A549 (cell line): ENCODE measurements around the gene NEURL2. TPM values are rescaled to one million over a fixed set of nuclear protein-coding genes. Genes with fewer than 3 reads are reported as not detected.
"Not testable (repeated sequence)": the region's sequence is repeated elsewhere in the genome, so short reads cannot be mapped to it uniquely, and the experiment has no call there.

Source experiments
- ATAC-seq, 2 experiments: fragments of 200-7000 bp in 1 of 2; fragments of >200 bp in 1 of 2; cut with Nextera tagmentation in 1 of 2; cut with Tn5 transposase in 1 of 2; 3 replicates each; pipeline versions ENCODE4 v1.8.0 to v1.9.1; 2018 to 2020; ENCODE audit warnings: mild to moderate bottlenecking in 1 of 2, moderate library complexity in 1 of 2
- CTCF ChIA-PET: fragments of 300-600 bp; sonication (Branson Sonifier 250); formaldehyde crosslinking; extraction: SDS; loops from one replicate; lab custom pipeline; 2021; ENCODE audit warnings: antibody characterized with exemption, inconsistent platforms; lab: Yijun Ruan, JAX
- POLR2A ChIA-PET: fragments of 350-600 bp; formaldehyde crosslinking; extraction: SDS; loops from one replicate; lab custom pipeline; 2021; ENCODE audit warnings: antibody characterized with exemption, inconsistent platforms; lab: Yijun Ruan, JAX
- DNase-seq, 2 experiments: peaks; one replicate each; pipeline versions ENCODE4 v3.0.0 to v3.0.0-alpha.2; 2011 to 2016; ENCODE audit warnings: low read depth in 1 of 2, low spot score in 1 of 2
- FAIRE-seq: peaks from 2 replicates; lab custom pipeline; 2011; peaks lifted over from hg19 to GRCh38; lab: Jason Lieb, UNC
- H3K27ac ChIP-seq, 2 experiments: fragments of >200 bp; sonication (Bioruptor Twin); formaldehyde crosslinking; 3 replicates each; pipeline ENCODE4 v1.5.1; 2016 to 2017
- H3K4me1 ChIP-seq: fragments of >200 bp; sonication (Bioruptor Twin); formaldehyde crosslinking; 3 replicates; pipeline ENCODE4 v1.6.1; 2016
- H3K4me2 ChIP-seq: fragments of >200 bp; sonication (Bioruptor Twin); formaldehyde crosslinking; 3 replicates; pipeline ENCODE4 v1.6.1; 2016
- H3K4me3 ChIP-seq: fragments of >200 bp; sonication (Bioruptor Twin); formaldehyde crosslinking; 3 replicates; pipeline ENCODE4 v1.5.1; 2016
- H3K9me3 ChIP-seq: fragments of >200 bp; sonication (Bioruptor Twin); formaldehyde crosslinking; 3 replicates; pipeline ENCODE4 v1.6.1; 2016
- ATOH8 ChIP-seq: fragments of 250-450 bp; sonication (Bioruptor Pico); IDR thresholded peaks from 2 replicates; pipeline ENCODE4 v1.5.0; 2020; ENCODE audit warnings: low read depth, mild to moderate bottlenecking, moderate library complexity
- CTCF ChIP-seq: fragments of >200 bp; sonication (Bioruptor Twin); formaldehyde crosslinking; IDR thresholded peaks from 3 replicates; pipeline ENCODE4 v1.5.1; 2016
- E2F6 ChIP-seq: IDR thresholded peaks from 2 replicates; pipeline ENCODE4 v1.6.1; 2012; ENCODE audit warnings: low read depth, borderline replicate concordance
- EHMT2 ChIP-seq: fragments of 200-600 bp; sonication (generic); IDR thresholded peaks from 2 replicates; pipeline ENCODE4 v1.6.1; 2016; ENCODE audit warnings: antibody characterized with exemption, low read depth, mild to moderate bottlenecking, moderate library complexity
- EP300 ChIP-seq, 2 experiments: fragments of >200 bp; sonication (Bioruptor Twin); formaldehyde crosslinking; IDR thresholded peaks; 2 replicates in 1 of 2; 3 replicates in 1 of 2; pipeline ENCODE4 v1.6.1; 2016 to 2017
- FOSL2 ChIP-seq, 2 experiments: fragments of 450-650 bp in 1 of 2; fragments of >200 bp in 1 of 2; sonication (Bioruptor Twin) in 1 of 2; formaldehyde crosslinking; IDR thresholded peaks; 2 replicates each; pipeline versions ENCODE4 v1.5.0 to v1.6.1; 2016 to 2020; ENCODE audit warnings: mild to moderate bottlenecking in 1 of 2, moderate library complexity in 1 of 2
- HDAC2 ChIP-seq: fragments of 200-600 bp; sonication (generic); IDR thresholded peaks from 2 replicates; pipeline ENCODE4 v1.6.1; 2016
- KDM1A ChIP-seq: fragments of 200-600 bp; sonication (generic); IDR thresholded peaks from 2 replicates; pipeline ENCODE4 v1.6.1; 2016; ENCODE audit warnings: low read depth, mild to moderate bottlenecking
- MAZ ChIP-seq: fragments of 150-350 bp; IDR thresholded peaks from 2 replicates; pipeline ENCODE4 v1.6.1; 2014; ENCODE audit warnings: antibody characterized with exemption, low read depth, low read length, borderline replicate concordance
- MYC ChIP-seq: IDR thresholded peaks from 2 replicates; pipeline ENCODE4 v1.6.1; 2012; ENCODE audit warnings: mild to moderate bottlenecking, inconsistent platforms, low read length, improper control_type of control experiment, borderline replicate concordance
- NPAS2 ChIP-seq: fragments of 250-450 bp; sonication (Bioruptor Pico); IDR thresholded peaks from 2 replicates; pipeline ENCODE4 v1.8.0; 2022; ENCODE audit warnings: mild to moderate bottlenecking, moderate library complexity, borderline replicate concordance
- PHF8 ChIP-seq: fragments of 200-600 bp; sonication (generic); IDR thresholded peaks from 2 replicates; pipeline ENCODE4 v1.6.1; 2016; ENCODE audit warnings: low read depth, mild to moderate bottlenecking, antibody characterized with exemption, moderate library complexity, borderline replicate concordance
- POLR2A ChIP-seq: IDR thresholded peaks from 2 replicates; pipeline ENCODE4 v1.6.1; 2012; ENCODE audit warnings: mild to moderate bottlenecking, low read length
- POLR2AphosphoS2 ChIP-seq: conservative IDR thresholded peaks from 2 replicates; pipeline ENCODE4 v1.6.1; 2012; ENCODE audit warnings: low read length, improper control_type of control experiment, inconsistent platforms
- SMC3 ChIP-seq: fragments of >200 bp; sonication (Bioruptor Twin); formaldehyde crosslinking; IDR thresholded peaks from 3 replicates; pipeline ENCODE4 v1.6.1; 2018; ENCODE audit warnings: inconsistent platforms
- SREBF2 ChIP-seq: fragments of 450-650 bp; IDR thresholded peaks from 2 replicates; pipeline ENCODE4 v1.6.1; 2014; ENCODE audit warnings: mild to moderate bottlenecking, moderate library complexity
- ZFP36 ChIP-seq: fragments of 450-650 bp; IDR thresholded peaks from 2 replicates; pipeline ENCODE4 v1.6.1; 2014; ENCODE audit warnings: borderline replicate concordance; ENCODE audit not compliant: partially characterized antibody
- ZNF302 ChIP-seq: fragments of 250-450 bp; sonication (Bioruptor Pico); IDR thresholded peaks from 2 replicates; pipeline ENCODE4 v1.9.0; 2021; ENCODE audit warnings: inconsistent platforms, mild to moderate bottlenecking, moderate library complexity
- ZSCAN20 ChIP-seq: fragments of 250-450 bp; sonication (Bioruptor Pico); IDR thresholded peaks from 2 replicates; pipeline ENCODE4 v1.8.0; 2022; ENCODE audit warnings: mild to moderate bottlenecking, moderate library complexity
- WGBS: methylation state at CpG from one replicate; pipeline ENCODE4 v1.1.6; 2017; ENCODE audit errors: missing lambda C conversion rate; 5-methylcytosine and 5-hydroxymethylcytosine counted together
- polyA plus RNA-seq, 4 experiments: library from polyadenylated mRNA; depleted of rRNA in 3 of 4; stranded (reverse); fragments of >200 nt; fragmentation: RNase III in 1 of 4; extraction: RNeasy Plus Mini Kit Qiagen cat#74134 plus additional on column Dnase treatment in 1 of 4; gene quantifications; 2 replicates in 3 of 4; 3 replicates in 1 of 4; pipeline ENCODE4 v1.2.3, GENCODE V29; 2011 to 2017

NEURL2 gene
- polyA plus RNA-seq, 2 of the 4 experiments (the other 2 are of a cell fraction) = 0.57 to 1.4 TPM

GRCh38 chr20:45934586-45935415 is 43.8 kb upstream of the NEURL2 start, which contains the start of gene PCIF1 (continued):
- TF ChIP-seq E2F6 (no peak), MAZ (peak; percentile 35; the same call in 1 of the 2 replicates), MYC (peak; percentile 27; the same call in 1 of the 2 replicates), ZNF302 (CRISPR knock-in tag) (no peak), NPAS2 (no peak), PHF8 (peak; percentile 98)

GRCh38 chr20:45934046-45934585 is 43.1 kb upstream of the NEURL2 start:
- H3K4me3 ChIP-seq = peak overlapping the region; percentile 78
- CTCF ChIA-PET = interaction anchor here (0.6 to 3.2 kb wide), 15 partner anchors 9 to 135 kb away, joined by 3 to 18 read pairs (median 4); partner anchors contain the start of gene ZNF335
- WGBS = 3% methylated on average over 22 of the region's 34 CpGs
- peak overlapping the region; percentile 86 for H3K4me2 ChIP-seq
- POLR2A ChIA-PET = interaction anchor here (0.6 to 3.2 kb wide), 13 partner anchors 10 to 571 kb away, joined by 3 to 31 read pairs (median 9); partner anchors contain the start of genes CTSA, NEURL2, SNX21 and SYS1
- peak overlapping the region; percentile 98 to 99 for H3K27ac ChIP-seq
- TF ChIP-seq ATOH8 (CRISPR knock-in tag) (0 out of 2 replicates have a peak, but pooled peaks have one; percentile 32), SMC3 (0 out of 3 replicates have a peak, but pooled peaks have one; percentile 4), ZFP36 (peak; percentile 19), EP300 (IDR thresholded peaks at IDR 0.05) (no peak), E2F6 (0 out of 2 replicates have a peak, but pooled peaks have one; percentile 8), POLR2AphosphoS2 (0 out of 2 replicates have a peak, but pooled peaks have one; percentile 51), SREBF2 (no peak), FOSL2 (IDR thresholded peaks at IDR 0.05) (no peak), FOSL2 (CRISPR knock-in tag; IDR thresholded peaks at IDR 0.05) (0 out of 2 replicates have a peak, but pooled peaks have one; percentile 7), KDM1A (0 out of 2 replicates have a peak, but pooled peaks have one; percentile 16)
- DNase-seq = peak; percentile 54 to 61
- no peaks in the 10 kb centered on the region for H3K9me3 ChIP-seq
- FAIRE-seq = no peak
- ATAC-seq = peak; percentile 61 to 65
- peaks cover 16% of the 10 kb centered on the region for H3K4me1 ChIP-seq

GRCh38 chr20:45933266-45934045 is 42.4 kb upstream of the NEURL2 start:
- FAIRE-seq (no peak), DNase-seq (peak; percentile 86 to 91), ATAC-seq (peak; percentile 76 to 79)
- ChIA-PET CTCF (interaction anchor here (0.6 to 3.2 kb wide), 16 partner anchors 9 to 1376 kb away, joined by 3 to 18 read pairs (median 4); partner anchors contain the start of gene ZNF335), POLR2A (interaction anchor here (0.6 to 3.2 kb wide), 11 partner anchors 9 to 570 kb away, joined by 3 to 31 read pairs (median 9); partner anchors contain the start of genes CTSA, NEURL2, SYS1 and ZNF335)
- Histone ChIP-seq H3K27ac (peak overlapping the region; percentile 98 to 99), H3K4me3 (peak overlapping the region; percentile 78), H3K4me1 (peaks cover 16% of the 10 kb centered on the region), H3K9me3 (no peaks in the 10 kb centered on the region), H3K4me2 (peak overlapping the region; percentile 86)
- WGBS = 36% methylated on average over 20 of the region's 22 CpGs
- TF ChIP-seq HDAC2 (no peak), EHMT2 (no peak), ZSCAN20 (CRISPR knock-in tag) (no peak), CTCF (0 out of 3 replicates have a peak, but pooled peaks have one; percentile 19), POLR2A (peak; percentile 50)
- TF ChIP-seq, all 56 proteins: peak for 2

GRCh38 chr20:45931680-45932079 is 40.7 kb upstream of the NEURL2 start:
- peaks cover 15% of the 10 kb centered on the region for H3K4me1 ChIP-seq
- FAIRE-seq, DNase-seq, ATAC-seq, H3K4me3 ChIP-seq, H3K9me3 ChIP-seq, H3K4me2 ChIP-seq, H3K27ac ChIP-seq: not testable (repeated sequence)
- ChIA-PET POLR2A (interaction anchor here (0.7 kb wide), 1 partner anchor 302 kb away, joined by 4 read pairs; no protein-coding TSS in a partner anchor), CTCF (interaction anchor here (0.9 to 2.3 kb wide), 4 partner anchors 9 to 39 kb away, joined by 3 to 6 read pairs (median 4); no protein-coding TSS in a partner anchor)
- WGBS = 92% methylated on average over 17 of the region's 17 CpGs
